ENCODE data around the gene CEP41.

DNA sequence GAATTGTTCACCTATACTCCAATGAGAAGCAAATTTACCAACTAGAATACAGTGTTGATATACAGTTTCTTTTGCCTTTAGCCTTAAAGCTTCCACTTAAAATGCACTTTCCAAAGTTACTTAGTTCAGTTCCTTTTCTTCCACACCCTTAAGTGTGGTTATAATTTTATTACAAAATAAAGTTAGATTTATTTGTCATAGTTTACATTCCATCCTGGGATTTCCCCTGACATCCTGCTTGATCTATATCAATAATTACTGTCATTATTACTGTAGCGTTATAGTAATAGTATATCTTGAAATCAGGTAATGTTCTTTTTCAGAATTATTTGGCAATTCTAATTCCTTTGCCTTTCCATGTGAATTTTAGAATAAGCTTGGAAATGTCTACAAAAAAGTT is 27.8 kb upstream of the CEP41 start:
- TF ChIP-seq POLR2A (IDR thresholded peaks at IDR 0.05): no peak
- TF ChIP-seq, protein P1, sequence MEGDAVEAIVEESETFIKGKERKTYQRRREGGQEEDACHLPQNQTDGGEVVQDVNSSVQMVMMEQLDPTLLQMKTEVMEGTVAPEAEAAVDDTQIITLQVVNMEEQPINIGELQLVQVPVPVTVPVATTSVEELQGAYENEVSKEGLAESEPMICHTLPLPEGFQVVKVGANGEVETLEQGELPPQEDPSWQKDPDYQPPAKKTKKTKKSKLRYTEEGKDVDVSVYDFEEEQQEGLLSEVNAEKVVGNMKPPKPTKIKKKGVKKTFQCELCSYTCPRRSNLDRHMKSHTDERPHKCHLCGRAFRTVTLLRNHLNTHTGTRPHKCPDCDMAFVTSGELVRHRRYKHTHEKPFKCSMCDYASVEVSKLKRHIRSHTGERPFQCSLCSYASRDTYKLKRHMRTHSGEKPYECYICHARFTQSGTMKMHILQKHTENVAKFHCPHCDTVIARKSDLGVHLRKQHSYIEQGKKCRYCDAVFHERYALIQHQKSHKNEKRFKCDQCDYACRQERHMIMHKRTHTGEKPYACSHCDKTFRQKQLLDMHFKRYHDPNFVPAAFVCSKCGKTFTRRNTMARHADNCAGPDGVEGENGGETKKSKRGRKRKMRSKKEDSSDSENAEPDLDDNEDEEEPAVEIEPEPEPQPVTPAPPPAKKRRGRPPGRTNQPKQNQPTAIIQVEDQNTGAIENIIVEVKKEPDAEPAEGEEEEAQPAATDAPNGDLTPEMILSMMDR (IDR thresholded peaks at IDR 0.05): no peak

All from heart left ventricle (tissue), 13 donors.